Naive thymus-derived CD8-positive, alpha-beta T cell (primary cell): ENCODE results near the gene PTPRM. TPM values are rescaled to one million over a fixed set of nuclear protein-coding genes. Genes with fewer than 3 reads are reported as not detected.

ENCODE experiments used
- ATAC-seq, 2 donors: fragments of 150-1000 bp; cut with Tn5 transposase in 1 of 2; sonication (Bioruptor Pico), chemical (Tn5 transposase) in 1 of 2; 1 replicate in 1 of 2; 2 replicates in 1 of 2; pipeline ENCODE4 v1.10.0; 2021; ENCODE audit warnings: mild to moderate bottlenecking in 2 of 2, moderate library complexity in 2 of 2
- POLR2A ChIA-PET: fragments of 350-600 bp; sonication (Branson Sonifier 250); formaldehyde crosslinking; loops from one replicate; lab custom pipeline; 2021; ENCODE audit warnings: antibody characterized with exemption; lab: Charles Lee
- DNase-seq, 10 donors: peaks; one replicate each; pipeline versions ENCODE4 v3.0.0 to v3.0.0-alpha.2; 2020 to 2022
- H3K27ac Mint-ChIP-seq, 10 donors: one replicate each; pipeline ENCODE4 v1.8.0; 2020 to 2022; ENCODE audit warnings: mild to moderate bottlenecking in 10 of 10, mixed read lengths in 10 of 10, moderate library complexity in 4 of 10, inconsistent platforms in 1 of 10
- H3K27me3 Mint-ChIP-seq, 5 donors: one replicate each; pipeline ENCODE4 v1.8.0; 2021 to 2022; ENCODE audit warnings: mixed read lengths in 5 of 5
- H3K36me3 Mint-ChIP-seq, 3 donors: one replicate each; pipeline ENCODE4 v1.8.0; 2020 to 2022; ENCODE audit warnings: mixed read lengths in 3 of 3, mild to moderate bottlenecking in 2 of 3, inconsistent platforms in 1 of 3
- H3K4me1 Mint-ChIP-seq, 4 donors: one replicate each; pipeline ENCODE4 v1.8.0; 2021 to 2022; ENCODE audit warnings: mixed read lengths in 4 of 4
- H3K4me3 Mint-ChIP-seq, 10 donors: one replicate each; pipeline ENCODE4 v1.8.0; 2020 to 2022; ENCODE audit warnings: mild to moderate bottlenecking in 10 of 10, mixed read lengths in 10 of 10, moderate library complexity in 6 of 10, inconsistent platforms in 1 of 10
- H3K9me3 Mint-ChIP-seq, 9 donors: one replicate each; pipeline ENCODE4 v1.8.0; 2020 to 2022; ENCODE audit warnings: mixed read lengths in 9 of 9, mild to moderate bottlenecking in 3 of 9, inconsistent platforms in 1 of 9, moderate library complexity in 1 of 9
- polyA plus RNA-seq, 3 donors: library from polyadenylated mRNA; unstranded; fragments of 300-500 nt; fragmentation: Illumina TruSeq; gene quantifications; one replicate each; pipeline ENCODE4 v1.2.3, GENCODE V29; 2021
- total RNA-seq, 8 experiments: library from RNA in 2 of 8; stranded (reverse) in 2 of 8; gene quantifications; one replicate each; pipeline ENCODE4 v1.2.3 and lab custom pipeline; 2021 to 2026

Gene PTPRM
- total and polyA plus RNA-seq, 5 experiments from 2014 or later = 0.28 to 12.1 (median 0.52) TPM

GRCh38 chr18:8349608-8350323 lies 782.6 kb downstream of the PTPRM start:
- ATAC-seq = no peak
- Mint-ChIP-seq H3K9me3 (peaks cover 0 to 11% (median 0%) of the 10 kb centered on the region in 9 donors), H3K27me3 (peaks cover 0 to 16% (median 1%) of the 10 kb centered on the region in 5 donors), H3K27ac (no peak overlapping the region), H3K4me1 (no peaks in the 10 kb centered on the region), H3K36me3 (no peaks in the 10 kb centered on the region), H3K4me3 (no peak overlapping the region)
- POLR2A ChIA-PET = no interaction called here
- DNase-seq = no peak

DNA sequence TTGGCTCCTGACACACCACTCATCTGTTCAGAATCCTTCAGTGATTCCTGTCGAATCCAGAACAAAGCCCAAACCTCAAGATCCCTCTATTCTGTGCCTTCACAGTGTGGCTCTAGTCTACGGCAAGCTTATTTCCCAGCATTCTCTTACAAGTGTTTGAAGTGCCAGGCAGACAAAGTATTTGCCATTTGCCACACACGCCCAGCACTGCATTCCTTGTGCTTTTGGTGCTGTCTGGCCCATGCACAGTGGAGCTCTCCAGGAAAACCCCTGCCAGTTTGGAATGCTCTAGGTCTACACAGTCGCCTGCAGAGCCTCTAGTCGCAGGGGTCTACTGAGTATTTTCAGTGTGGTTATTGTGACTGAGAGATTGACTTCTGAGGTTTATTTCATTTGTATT lies 783.5 kb downstream of the PTPRM start:
- ATAC-seq = no peak

GRCh38 chr18:8351161-8351560 lies 784.0 kb downstream of the PTPRM start:
- Mint-ChIP-seq H3K4me1 (no peaks in the 10 kb centered on the region), H3K27me3 (peaks cover 0 to 16% (median 1%) of the 10 kb centered on the region in 5 donors), H3K4me3 (no peak overlapping the region), H3K27ac (no peak overlapping the region), H3K9me3 (peaks cover 0 to 7% (median 0%) of the 10 kb centered on the region in 9 donors), H3K36me3 (no peaks in the 10 kb centered on the region)
- ATAC-seq (no peak), DNase-seq (no peak)
- POLR2A ChIA-PET = no interaction called here

More for the DNA sequence above, 783.5 kb downstream of the PTPRM start:
- H3K4me3 Mint-ChIP-seq = no peak overlapping the region
- H3K27ac Mint-ChIP-seq = no peak overlapping the region
- peaks cover 0 to 7% (median 0%) of the 10 kb centered on the region in 9 donors for H3K9me3 Mint-ChIP-seq
- peaks cover 0 to 16% (median 1%) of the 10 kb centered on the region in 5 donors for H3K27me3 Mint-ChIP-seq
- no peak for DNase-seq
- POLR2A ChIA-PET = no interaction called here
- no peaks in the 10 kb centered on the region for H3K4me1 Mint-ChIP-seq
- H3K36me3 Mint-ChIP-seq = no peaks in the 10 kb centered on the region

GRCh38 chr18:8354304-8354703 lies 787.2 kb downstream of the PTPRM start:
- DNase-seq (no peak), ATAC-seq (no peak)
- H3K4me1 Mint-ChIP-seq = peaks cover 0 to 3% (median 0%) of the 10 kb centered on the region in 4 donors
- no peak overlapping the region for H3K27ac Mint-ChIP-seq
- H3K27me3 Mint-ChIP-seq = peaks cover 0 to 16% (median 1%) of the 10 kb centered on the region in 5 donors
- POLR2A ChIA-PET = no interaction called here
- peaks cover 0 to 7% (median 0%) of the 10 kb centered on the region in 9 donors for H3K9me3 Mint-ChIP-seq
- H3K4me3 Mint-ChIP-seq = no peak overlapping the region
- no peaks in the 10 kb centered on the region for H3K36me3 Mint-ChIP-seq

- no peak overlapping the region for H3K27ac Mint-ChIP-seq
- H3K4me1 Mint-ChIP-seq = peaks cover 0 to 3% (median 0%) of the 10 kb centered on the region in 4 donors
- no peak for DNase-seq
- H3K9me3 Mint-ChIP-seq = peaks cover 0 to 7% (median 0%) of the 10 kb centered on the region in 9 donors
- H3K4me3 Mint-ChIP-seq = no peak overlapping the region
- POLR2A ChIA-PET = no interaction called here
- H3K27me3 Mint-ChIP-seq = peaks cover 0 to 13% (median 1%) of the 10 kb centered on the region in 5 donors
- no peaks in the 10 kb centered on the region for H3K36me3 Mint-ChIP-seq
- ATAC-seq = no peak
Measured at GRCh38 chr18:8356001-8356400, 788.9 kb downstream of the PTPRM start.

DNA sequence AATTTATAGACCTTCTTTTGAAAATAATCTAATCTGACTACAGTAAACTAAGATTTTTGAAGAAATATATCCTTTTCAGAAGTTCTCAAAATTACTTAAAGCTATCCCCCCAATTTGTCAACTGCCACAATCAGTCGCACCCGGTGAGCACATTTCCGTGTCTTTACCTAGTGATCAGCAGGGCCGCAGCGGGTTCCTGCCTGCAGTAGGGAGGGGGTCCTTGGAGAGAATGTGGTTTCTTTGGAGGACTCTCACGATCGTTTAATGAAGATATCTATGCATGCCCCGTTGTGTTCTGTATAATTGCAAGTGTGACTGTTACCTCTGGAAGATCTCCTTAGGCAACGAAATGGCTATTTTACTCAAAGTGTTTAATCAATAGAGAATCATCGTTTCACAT lies 790.2 kb downstream of the PTPRM start:
- ATAC-seq = no peak
- no peak for DNase-seq
- peaks cover 0 to 7% (median 0%) of the 10 kb centered on the region in 9 donors for H3K9me3 Mint-ChIP-seq
- H3K27me3 Mint-ChIP-seq = peaks cover 0 to 17% (median 4%) of the 10 kb centered on the region in 5 donors
- H3K36me3 Mint-ChIP-seq = no peaks in the 10 kb centered on the region
- no peak overlapping the region for H3K27ac Mint-ChIP-seq
- no peak overlapping the region for H3K4me3 Mint-ChIP-seq
- peaks cover 0 to 3% (median 0%) of the 10 kb centered on the region in 4 donors for H3K4me1 Mint-ChIP-seq
- POLR2A ChIA-PET = no interaction called here

DNA sequence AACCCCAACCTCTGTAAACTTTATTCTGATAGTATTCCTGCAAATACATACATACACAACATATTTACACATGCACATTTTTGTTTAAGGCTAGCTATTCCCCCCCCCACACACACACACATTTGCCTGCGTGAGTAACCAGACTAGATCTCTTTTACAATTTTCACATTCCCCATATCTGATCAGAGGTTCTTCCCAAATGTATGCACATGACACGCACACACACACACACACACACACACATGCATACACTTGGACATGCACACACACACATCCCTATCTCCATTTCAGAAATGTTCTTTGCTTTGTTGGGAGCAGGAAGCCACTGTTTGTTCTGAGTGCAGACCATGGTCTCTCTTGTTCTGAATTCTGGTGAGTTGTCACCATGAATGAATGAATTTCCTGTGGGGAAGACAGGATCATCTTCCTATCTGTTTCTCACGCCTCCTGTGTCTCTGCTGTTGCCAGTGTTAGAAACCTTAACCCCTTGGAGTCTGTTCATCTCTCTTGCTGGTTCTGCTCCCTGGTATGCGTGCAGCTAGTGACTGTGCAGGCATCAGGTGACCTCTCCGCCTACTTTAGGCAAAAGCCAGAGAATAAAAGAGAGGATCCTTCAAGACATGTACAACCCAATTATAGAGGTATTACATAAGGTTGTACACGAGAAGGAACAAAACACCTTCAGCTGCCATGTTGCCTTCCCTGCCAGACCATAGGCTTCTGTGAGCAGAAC lies 791.1 kb downstream of the PTPRM start:
- Mint-ChIP-seq H3K4me3 (no peak overlapping the region), H3K4me1 (peaks cover 0 to 3% (median 0%) of the 10 kb centered on the region in 4 donors), H3K27ac (no peak overlapping the region), H3K36me3 (no peaks in the 10 kb centered on the region), H3K27me3 (peaks cover 0 to 16% (median 7%) of the 10 kb centered on the region in 5 donors), H3K9me3 (peaks cover 0 to 4% (median 0%) of the 10 kb centered on the region in 9 donors)
- DNase-seq (no peak), ATAC-seq (no peak)
- POLR2A ChIA-PET = no interaction called here

DNA sequence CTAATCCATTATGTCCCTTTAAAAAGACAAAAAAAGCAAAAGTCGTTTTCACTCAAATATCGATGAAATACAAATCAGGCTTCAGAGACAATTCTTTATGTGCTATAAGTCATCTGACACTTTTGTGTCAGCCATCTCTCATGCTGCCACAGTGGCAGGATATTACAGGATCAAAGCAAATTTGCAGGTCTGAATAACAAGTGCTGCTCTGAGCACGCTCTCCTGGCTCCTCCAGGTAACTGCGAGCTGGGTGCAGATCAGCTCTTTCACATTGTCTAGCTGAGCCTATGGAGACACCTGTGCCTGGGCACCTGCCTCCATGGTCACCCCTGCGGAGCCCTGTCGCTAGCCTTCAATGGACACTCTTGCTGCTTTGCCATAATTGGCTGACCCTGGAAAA lies 792.0 kb downstream of the PTPRM start:
- peaks cover 0 to 13% (median 7%) of the 10 kb centered on the region in 5 donors for H3K27me3 Mint-ChIP-seq
- no peak overlapping the region for H3K4me3 Mint-ChIP-seq
- no peak overlapping the region for H3K27ac Mint-ChIP-seq
- ATAC-seq (no peak), DNase-seq (no peak)
- peaks cover 0 to 2% (median 0%) of the 10 kb centered on the region in 9 donors for H3K9me3 Mint-ChIP-seq
- H3K4me1 Mint-ChIP-seq = peaks cover 0 to 3% (median 0%) of the 10 kb centered on the region in 4 donors
- POLR2A ChIA-PET = no interaction called here
- H3K36me3 Mint-ChIP-seq = no peaks in the 10 kb centered on the region

- ATAC-seq = no peak
- H3K4me1 Mint-ChIP-seq = peaks cover 0 to 3% (median 0%) of the 10 kb centered on the region in 4 donors
- DNase-seq = no peak
- H3K27me3 Mint-ChIP-seq = peaks cover 0 to 13% (median 7%) of the 10 kb centered on the region in 5 donors
- H3K4me3 Mint-ChIP-seq = no peak overlapping the region
- POLR2A ChIA-PET = no interaction called here
- H3K36me3 Mint-ChIP-seq = no peaks in the 10 kb centered on the region
- no peak overlapping the region for H3K27ac Mint-ChIP-seq
- no peaks in the 10 kb centered on the region for H3K9me3 Mint-ChIP-seq
Measured at GRCh38 chr18:8359481-8359880, 792.4 kb downstream of the PTPRM start.

- Mint-ChIP-seq H3K27ac (no peak overlapping the region), H3K9me3 (no peaks in the 10 kb centered on the region), H3K36me3 (no peaks in the 10 kb centered on the region), H3K4me1 (peaks cover 0 to 3% (median 3%) of the 10 kb centered on the region in 4 donors), H3K4me3 (no peak overlapping the region), H3K27me3 (peaks cover 2 to 33% (median 26%) of the 10 kb centered on the region in 5 donors)
- ATAC-seq (no peak), DNase-seq (no peak)
- POLR2A ChIA-PET = no interaction called here
Measured at GRCh38 chr18:8361941-8362471, 794.9 kb downstream of the PTPRM start.

GRCh38 chr18:8362863-8363262 lies 795.7 kb downstream of the PTPRM start:
- Mint-ChIP-seq H3K4me3 (no peak overlapping the region), H3K36me3 (no peaks in the 10 kb centered on the region), H3K9me3 (no peaks in the 10 kb centered on the region), H3K27ac (no peak overlapping the region), H3K27me3 (peaks cover 2 to 36% (median 29%) of the 10 kb centered on the region in 5 donors), H3K4me1 (peaks cover 0 to 4% (median 3%) of the 10 kb centered on the region in 4 donors)
- ATAC-seq (no peak), DNase-seq (no peak)
- POLR2A ChIA-PET = no interaction called here

DNA sequence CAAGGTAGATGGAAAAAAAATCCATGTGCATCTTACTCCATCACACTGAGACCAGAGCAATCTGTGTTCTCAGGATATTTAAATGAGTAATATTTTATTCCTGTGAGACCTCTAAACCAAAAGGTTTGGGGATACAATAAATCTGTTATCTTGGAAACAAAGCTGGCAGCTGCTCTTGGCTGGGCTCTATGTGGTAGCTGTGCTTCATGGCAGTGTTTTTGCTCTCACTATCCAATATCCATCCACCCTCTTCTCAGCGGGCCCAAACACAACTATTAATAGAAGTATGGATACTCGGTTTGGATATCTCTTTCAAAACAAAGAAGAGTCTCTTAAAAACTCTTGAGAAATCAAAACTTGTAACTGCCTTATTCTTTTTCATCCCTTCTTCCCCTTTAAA lies 797.3 kb downstream of the PTPRM start:
- ATAC-seq (no peak), DNase-seq (no peak)
- H3K36me3 Mint-ChIP-seq = no peaks in the 10 kb centered on the region
- H3K9me3 Mint-ChIP-seq = no peaks in the 10 kb centered on the region
- no peak overlapping the region for H3K4me3 Mint-ChIP-seq
- peaks cover 12 to 50% (median 39%) of the 10 kb centered on the region in 5 donors for H3K27me3 Mint-ChIP-seq
- H3K27ac Mint-ChIP-seq = no peak overlapping the region
- H3K4me1 Mint-ChIP-seq = peaks cover 0 to 4% (median 2%) of the 10 kb centered on the region in 4 donors
- POLR2A ChIA-PET = no interaction called here

GRCh38 chr18:8365006-8365405 lies 797.9 kb downstream of the PTPRM start:
- Mint-ChIP-seq H3K27me3 (peaks cover 12 to 56% (median 40%) of the 10 kb centered on the region in 5 donors), H3K4me3 (no peak overlapping the region), H3K36me3 (no peaks in the 10 kb centered on the region), H3K9me3 (no peaks in the 10 kb centered on the region), H3K4me1 (peaks cover 0 to 4% (median 2%) of the 10 kb centered on the region in 4 donors), H3K27ac (no peak overlapping the region)
- POLR2A ChIA-PET = no interaction called here
- ATAC-seq (no peak), DNase-seq (no peak)
